GM19463 (cell line): ENCODE results near the gene SH3D19.
A peak's percentile ranks its signal among the peaks of the same experiment; 100 is the strongest.
"Not testable (repeated sequence)": the region's sequence is repeated elsewhere in the genome, so short reads cannot be mapped to it uniquely, and the experiment has no call there.

Source experiments
- ATAC-seq: cut with Tn5 transposase; IDR thresholded peaks from one replicate; pipeline ENCODE4 v1.9.1; 2021; ENCODE audit warnings: mild to moderate bottlenecking, moderate library complexity; ENCODE audit not compliant: unreplicated experiment

Gene SH3D19

DNA sequence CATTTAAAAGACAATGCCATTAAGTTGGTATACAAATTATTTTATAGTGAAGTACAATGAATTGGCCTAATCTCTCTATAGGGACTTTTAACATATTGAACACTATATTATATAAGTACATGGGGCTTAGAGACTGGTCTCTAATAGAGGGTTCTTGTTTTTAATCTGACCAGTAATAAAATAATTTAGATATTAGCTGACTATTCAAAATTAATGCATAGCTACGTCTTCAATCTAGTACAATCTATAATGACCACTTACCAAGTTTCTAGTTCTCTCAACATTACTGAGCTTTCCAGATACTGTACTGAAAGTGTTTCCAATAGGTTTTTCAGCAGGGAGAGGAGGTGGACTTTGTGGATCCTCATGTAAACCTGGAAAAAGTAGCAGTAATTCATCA is 166.4 kb downstream of the SH3D19 start:
- no peak for ATAC-seq

DNA sequence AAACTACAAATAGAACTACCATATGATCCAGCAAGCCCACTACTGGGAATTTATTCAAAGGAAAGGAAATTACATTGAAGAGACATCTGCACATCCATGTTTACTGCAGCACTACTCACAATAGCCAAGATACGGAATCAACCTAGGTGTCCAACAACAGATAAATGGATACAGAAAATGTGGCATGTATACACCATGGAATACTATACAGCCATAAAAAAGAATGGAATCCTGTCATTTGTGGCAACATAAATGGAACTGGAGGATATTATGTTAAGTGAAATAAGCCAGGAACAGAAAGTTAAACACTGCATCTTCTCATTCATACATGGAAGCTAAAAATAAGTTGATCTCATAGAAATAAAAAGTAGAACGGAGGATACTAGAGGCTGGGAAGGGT is 167.9 kb downstream of the SH3D19 start:
- ATAC-seq: no peak

DNA sequence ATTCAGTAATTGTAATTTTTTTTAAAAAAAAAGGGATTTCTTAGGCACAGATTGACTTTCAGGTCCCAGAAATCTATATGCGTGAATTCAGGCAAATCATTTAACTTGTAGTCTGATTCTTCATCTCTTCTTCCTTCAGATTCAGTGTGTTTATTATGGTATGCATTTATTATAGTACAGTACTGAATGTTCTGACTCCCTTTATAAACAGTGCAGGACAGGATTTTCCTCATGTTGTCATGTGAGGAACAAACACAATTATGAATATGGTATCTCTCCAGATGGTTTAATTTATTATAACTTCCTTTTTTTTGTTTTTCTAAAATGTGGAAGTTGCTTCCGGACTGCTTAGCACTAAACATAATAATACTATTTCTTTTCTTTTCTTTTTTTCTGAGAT is 171.8 kb downstream of the SH3D19 start:
- ATAC-seq: no peak

DNA sequence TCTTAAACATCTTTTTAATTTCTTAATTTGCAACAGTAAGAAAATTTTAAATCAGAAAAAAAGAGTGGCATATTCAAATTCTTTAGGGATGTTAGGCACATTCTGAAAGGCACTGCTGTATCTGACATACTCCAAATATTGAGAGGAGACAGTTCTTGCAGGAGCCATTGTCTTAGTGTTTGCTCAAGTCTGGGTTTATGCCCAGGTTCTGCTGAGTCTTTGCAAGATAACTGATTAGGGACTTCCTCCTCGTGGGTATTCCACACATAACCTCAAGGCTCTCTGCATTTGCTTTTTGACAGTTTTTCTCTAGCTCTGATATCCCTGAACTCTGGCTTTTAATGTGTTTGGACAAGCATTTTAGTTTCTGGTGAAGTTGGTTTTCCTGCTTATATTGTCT is 173.4 kb downstream of the SH3D19 start:
- no peak for ATAC-seq

DNA sequence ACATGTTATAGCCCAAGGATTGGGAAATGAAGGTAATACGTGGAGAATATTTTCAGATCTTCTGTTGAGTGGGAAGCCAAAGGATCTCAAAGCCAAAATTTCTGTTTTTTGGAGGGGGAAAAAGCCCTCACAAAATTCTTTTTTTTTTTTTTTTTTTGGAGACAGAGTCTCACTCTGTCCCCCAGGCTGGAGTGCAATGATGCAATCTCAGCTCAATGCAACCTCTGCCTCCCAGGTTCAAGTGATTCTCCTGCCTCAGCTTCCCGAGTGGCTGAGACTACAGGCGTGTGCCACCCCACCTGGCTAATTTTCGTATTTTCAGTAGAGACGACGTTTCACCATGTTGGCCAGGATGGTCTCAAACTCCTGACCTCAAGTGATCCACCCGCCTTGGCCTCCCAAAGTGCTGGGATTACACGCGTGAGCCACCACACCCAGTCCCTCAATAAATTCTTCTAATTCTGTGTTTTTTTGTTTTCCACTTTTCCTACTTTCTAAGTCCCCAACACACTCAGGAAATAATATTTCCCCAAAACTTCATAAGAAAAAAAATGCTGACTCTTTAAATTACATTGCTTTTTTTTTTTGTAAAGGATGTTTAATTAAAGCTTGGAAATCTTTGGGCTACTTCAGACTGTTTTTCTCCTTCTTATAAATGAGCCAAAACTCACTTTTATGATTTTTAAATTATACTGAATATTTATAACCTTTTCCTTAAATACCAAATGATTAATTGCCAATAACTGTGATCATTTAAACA is 174.4 kb downstream of the SH3D19 start:
- ATAC-seq: no peak

DNA sequence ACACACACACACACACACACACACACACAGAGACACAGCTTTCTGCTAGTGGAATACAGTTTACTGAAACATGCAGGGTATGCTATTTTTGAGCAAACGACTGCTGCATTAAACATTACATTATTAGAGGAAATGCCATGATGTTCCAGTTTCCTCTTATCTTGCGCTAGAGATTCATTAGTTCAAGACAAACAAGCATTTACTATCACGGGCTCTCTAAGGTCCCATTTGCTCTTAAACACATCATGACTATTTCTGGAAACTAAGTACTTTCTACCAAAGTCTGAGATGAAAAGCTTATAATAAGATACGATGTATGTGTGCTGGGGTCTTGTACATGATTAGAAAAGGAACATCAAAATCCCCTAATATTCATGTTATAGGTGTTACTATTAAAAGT is 177.1 kb downstream of the SH3D19 start:
- ATAC-seq: no peak

DNA sequence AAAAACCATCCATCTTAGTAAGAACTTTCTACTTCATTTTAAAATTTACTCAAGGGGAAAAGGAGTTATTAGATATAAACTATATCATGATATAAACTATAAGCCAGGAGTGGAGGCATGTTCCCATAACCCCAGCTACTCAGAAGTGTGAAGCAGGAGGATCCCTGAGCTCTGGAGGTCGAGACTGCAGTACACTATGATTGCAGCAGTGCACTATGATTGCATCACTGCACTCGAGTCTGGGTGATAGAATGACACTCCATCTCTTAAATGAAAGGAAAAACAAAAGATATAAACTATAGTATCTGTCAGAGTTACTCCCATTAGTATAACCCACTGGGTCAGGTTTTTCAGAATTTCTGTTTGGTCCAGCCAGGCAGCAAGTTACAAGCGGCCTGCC is 178.4 kb downstream of the SH3D19 start:
- no peak for ATAC-seq

DNA sequence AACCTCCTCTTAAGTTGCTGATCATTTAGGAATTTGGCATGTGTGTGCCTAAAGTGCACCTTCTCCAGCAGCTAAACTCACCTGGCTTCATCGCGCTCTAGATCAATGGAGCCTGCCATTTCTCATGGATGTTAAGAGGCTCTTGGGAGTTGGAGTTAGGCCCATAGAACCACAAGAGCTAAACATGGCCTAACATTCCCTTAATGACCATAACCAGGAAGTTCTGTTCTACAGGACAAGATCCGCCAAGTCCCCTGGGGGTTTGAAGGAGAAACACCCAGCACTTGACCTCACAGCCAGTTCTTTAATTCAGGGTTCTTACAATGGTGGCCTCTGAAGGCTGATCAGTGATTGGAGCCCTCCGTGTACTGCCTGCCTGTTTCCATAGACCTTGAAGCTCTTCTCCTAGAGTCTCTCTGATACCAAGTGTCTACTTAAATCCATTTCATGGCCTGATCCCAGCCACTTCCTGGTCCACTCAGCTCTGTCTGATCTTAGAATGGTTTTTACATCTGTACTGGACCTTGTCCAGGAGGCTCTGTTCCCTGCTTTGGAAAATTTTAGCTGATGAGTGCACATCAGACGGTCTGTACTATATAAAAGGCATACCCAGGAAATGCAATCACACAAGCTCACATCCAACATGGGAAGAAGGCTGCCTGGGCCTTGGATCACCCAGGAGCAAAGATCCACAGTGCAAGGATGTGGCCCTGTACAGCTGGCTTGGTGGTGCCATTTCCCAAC is 180.9 kb downstream of the SH3D19 start:
- ATAC-seq: no peak

DNA sequence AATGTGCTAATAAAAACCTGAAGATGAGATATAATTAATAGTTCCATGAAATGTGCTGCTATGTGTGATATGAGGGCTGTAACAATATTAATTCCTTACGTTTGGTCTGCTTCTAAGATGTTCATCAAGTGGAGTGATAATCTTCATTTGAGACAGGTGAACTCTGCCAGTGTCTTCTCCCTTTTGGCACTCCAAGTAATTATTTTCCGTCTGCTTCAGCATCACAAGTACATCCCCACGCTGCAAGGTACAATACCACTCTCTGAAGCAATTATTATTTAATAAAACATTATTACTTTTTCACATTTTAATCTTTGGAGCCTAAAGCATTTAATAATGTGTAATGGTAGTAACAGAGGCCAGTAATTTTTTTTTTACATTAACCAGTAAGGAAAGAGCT is 181.6 kb downstream of the SH3D19 start:
- no peak for ATAC-seq

DNA sequence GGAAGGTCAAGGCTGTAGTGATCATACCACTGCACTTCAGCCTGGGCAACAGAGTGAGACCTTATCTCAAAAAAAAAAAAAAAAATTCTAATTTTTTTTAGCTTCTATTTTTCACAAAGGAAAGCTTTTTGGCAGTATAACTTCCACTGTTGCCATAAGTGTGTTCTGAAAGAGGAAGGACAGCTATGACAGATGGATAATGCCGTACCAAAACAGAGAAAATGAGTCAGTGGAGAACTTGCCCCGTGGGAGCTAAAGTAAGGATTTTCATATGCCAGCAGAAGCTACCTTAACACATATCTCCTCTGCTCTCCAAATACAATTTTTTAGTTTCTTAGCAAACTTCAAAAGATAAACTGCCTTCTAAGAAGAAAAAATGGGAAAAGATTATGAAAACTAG is 182.2 kb downstream of the SH3D19 start:
- ATAC-seq: no peak

DNA sequence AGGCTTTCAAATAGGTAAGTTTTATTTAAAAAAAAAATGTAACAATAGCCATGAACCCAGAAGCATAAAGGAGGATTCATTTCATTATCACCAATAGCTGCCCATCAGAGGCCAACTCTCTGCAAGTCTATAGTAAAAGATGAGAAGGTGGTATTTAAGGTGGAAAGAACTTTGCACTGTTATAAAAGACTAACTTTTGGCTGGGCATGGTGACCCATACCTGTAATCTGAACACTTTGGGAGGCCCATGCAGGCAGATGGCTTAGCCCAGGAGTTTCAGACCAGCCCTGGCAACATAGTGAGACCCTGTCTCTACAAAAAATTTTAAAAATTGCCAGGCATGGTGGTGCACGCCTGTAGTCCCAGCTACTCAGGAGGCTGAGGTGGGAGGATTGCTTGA is 182.6 kb downstream of the SH3D19 start:
- no peak for ATAC-seq

DNA sequence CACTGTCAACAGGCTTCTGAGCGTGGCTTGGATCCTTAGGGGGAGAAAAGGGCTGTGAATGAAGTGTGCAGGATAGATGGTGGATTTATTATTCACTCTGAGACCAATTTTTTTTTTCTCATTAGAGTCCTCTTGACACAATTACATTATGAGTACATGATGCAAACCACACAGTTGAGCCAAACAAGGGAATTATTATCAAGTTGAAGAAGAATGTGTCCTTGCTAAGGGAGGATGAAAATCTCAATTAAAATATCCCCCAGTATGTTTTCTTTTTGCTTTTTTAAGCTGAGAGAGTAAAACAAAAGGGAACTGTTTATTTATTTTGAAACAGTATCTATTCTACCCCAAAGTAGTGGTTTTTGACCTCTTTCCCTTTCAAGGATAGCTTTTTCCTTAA is 185.6 kb downstream of the SH3D19 start:
- ATAC-seq: no peak

DNA sequence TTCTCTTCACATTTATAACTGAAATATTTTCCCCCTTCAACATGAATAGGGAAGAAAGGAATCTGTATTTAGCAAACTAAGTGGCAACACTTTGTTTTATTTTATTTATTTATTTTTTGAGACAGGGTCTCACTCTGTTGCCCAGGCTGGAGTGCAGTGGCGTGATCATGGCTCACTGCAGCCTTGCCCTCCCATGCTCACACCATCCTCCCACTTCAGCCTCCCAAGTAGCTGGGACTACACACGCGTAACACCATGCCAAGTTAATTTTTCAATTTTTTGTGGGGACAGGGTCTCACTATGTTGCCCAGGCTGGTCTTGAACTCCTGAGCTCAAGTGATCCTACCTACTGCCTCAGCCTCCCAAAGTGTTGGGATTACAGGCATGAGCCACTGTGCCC is 189.4 kb downstream of the SH3D19 start:
- not testable (repeated sequence) for ATAC-seq

DNA sequence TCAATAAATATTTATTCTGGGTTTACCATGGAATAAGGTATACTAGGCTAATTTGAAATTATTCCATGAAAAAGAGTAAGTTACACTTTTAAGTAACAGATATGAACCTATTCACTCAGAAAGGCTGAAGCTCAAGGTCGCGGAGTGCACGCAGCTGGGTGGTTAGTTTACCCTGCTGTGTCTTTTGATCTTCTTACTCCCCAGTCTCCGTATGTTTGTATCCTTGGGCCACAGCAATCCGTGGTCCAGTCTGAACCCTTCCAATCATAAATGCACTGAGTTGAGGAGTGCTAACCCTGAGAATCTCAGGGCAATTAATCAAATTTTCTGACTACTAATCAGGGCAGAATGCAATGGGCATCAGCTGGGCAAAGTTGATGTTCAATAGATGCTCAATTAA is 192.1 kb downstream of the SH3D19 start:
- ATAC-seq: no peak

DNA sequence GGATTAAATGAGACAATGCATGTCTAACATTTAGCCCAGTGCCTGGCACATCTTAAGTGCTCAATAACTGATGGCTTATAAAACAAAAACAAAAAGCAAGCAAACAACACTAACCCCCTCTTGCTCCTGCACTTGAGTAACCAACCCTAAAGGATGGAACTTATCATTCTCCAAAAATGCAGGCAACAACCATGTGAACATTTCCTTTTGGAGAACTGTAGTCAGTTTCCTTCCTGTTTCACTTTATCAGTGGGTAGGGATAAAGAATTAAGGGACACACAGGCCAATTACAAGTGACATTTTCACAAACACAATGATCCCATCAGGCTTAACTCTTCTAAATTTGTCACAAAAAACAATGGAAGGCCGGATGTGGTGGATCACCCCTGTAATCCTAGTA is 195.6 kb downstream of the SH3D19 start:
- ATAC-seq: no peak

DNA sequence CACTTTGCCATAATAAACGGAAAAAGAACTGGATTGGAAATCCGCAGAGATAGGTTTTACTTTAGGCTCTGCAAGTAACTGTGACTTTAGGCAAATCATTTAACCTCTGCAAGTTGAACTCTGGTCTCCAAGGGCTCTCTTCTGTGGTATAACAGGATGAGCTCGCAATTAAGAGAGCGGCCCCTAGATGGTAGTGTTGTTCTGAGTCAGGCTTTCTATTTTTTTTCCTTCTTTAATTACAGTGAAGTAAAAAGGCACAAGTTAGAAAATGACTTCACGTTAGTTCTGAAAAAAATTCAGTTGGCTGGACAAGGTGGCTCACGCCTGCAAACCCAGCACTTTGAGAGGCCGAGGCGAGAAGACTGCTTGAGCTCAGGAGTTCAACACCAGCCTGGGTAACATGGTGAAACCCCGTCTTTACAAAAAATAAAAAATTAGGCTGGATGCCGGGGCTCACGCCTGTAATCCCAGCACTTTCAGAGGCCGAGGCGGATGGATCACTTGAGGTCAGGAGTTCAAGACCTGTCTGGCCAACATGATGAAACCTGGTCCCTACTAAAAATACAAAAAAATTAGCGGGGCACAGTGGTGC is 207.9 kb downstream of the SH3D19 start:
- ATAC-seq: peak; percentile 94

DNA sequence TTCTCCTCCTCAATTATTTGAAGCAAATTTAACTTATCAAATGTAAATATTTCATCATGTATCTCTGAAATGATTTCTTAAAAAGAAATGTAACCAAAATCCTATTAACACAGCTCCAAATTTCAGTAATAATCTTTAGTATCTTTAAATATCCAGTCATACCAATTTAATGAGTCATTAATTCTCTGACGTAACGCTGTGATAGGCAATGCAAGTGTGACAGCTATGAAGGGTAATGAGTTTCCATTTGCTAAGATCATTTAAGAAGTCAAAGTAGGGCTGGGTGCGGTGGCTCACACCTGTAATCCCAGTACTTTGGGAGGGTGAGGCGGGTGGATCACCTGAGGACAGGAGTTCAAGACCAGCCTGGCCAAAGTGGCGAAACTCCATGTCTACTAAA is 210.4 kb downstream of the SH3D19 start:
- no peak for ATAC-seq

DNA sequence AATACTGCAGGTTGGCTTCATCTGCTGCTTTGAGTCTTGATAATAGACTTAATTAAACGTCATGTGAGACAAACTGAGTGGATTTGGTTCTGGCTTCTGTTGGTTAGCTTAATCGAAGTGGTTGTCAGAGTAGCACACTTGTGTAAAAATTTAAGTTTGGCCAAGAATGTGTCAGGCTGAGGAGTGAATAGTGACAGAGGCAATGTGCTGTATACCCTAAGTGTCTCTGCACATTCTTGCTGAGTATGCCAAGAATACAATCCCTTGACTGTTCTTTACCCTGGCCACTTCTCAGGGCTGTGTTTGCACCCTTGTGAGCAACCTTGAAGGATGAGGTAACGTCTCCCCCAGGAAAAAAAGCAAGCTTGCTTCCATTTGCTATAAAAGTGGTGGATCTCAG is 211.1 kb downstream of the SH3D19 start:
- ATAC-seq: no peak

DNA sequence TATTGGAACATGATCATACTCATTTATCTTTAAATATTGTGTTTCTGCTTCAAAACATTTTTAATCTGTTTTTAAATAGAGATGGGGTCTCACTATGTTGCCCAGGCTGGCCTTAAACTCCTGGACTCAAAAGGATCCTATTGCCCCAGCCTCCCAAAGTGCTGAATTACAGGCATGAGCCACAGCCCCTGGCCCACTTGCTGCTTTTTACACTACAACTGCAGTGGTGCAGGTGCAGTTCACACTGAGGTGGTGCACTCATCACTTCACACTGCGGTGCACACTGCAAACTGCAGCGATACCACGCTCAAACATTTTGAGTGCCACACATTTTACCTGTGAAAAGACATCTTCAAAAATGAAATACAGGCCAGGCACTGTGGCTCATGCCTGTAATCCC is 215.2 kb downstream of the SH3D19 start:
- no peak for ATAC-seq

DNA sequence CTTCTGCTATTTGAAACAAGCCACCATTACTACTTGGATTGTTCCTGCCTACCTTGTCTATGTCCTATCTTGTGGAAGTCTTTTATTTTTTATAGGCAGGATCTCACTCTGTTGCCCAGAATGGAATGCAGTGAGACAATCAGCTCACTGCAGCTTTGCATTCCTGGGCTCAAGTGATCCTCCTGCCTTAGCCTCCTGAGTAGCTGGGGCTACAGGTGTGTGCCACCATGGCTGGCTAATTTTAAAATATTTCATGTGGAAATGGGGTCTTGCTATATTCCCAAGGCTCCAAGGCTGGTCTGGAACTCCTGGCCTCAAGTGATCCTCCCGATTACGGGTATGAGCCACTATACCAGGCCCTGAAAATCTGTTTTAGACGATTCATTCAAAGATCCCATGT is 218.3 kb downstream of the SH3D19 start:
- no peak for ATAC-seq

DNA sequence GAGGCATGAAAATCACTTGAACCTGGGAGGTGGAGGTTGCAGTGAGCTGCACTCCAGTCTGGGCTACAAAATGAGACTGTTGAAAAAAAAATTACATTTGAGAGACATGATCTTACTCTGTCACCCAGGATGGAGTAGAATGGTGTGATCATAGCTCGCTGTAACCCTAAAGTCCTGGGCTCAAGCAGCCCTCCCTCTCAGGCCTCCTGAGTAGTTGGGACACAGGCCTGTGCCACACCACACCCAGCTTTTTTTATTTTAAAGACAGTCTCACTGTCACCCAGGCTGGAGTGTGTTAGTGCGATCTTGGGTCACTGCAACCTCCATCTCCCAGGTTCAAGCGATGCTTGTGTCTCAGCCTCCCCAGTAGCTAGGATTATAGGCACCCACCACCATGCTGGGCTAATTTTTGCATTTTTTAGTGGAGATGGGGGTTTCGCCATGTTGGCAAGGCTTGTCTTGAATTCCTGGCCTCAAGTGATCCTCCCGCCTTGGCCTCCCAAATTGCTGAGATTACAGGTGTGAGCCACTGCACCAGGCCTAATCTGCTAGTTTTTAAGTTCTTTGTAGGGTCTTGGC is 219.9 kb downstream of the SH3D19 start:
- ATAC-seq: no peak

DNA sequence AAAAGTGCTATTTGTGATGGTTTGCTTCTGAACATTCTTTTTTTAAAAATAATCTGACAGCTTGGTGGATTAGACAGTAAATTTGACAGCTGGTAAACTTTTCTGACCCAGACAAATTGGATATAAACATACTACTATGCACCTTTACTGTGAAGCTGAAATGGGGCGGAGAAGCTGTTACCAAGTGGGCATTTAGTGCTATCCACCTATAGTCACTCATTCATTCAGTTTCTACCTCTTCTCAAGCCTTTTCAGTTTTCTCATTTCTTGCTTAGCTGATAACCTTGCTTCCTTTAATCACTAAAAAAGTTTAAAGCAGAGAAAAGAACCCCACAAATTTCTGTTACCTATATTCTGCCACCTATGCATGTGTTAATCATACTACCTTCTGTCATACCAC is 220.8 kb downstream of the SH3D19 start:
- no peak for ATAC-seq
